HTR-8/SVneo (cell line): ENCODE results near the gene BIN1.

Source experiments
- DNase-seq: peaks from one replicate; pipeline ENCODE4 v3.0.0; 2011; ENCODE audit warnings: low spot score, mixed read lengths; ENCODE audit not compliant: insufficient read length
- FAIRE-seq: peaks from 2 replicates; lab custom pipeline; 2011; peaks lifted over from hg19 to GRCh38; lab: Jason Lieb, UNC

The BIN1 gene

DNA sequence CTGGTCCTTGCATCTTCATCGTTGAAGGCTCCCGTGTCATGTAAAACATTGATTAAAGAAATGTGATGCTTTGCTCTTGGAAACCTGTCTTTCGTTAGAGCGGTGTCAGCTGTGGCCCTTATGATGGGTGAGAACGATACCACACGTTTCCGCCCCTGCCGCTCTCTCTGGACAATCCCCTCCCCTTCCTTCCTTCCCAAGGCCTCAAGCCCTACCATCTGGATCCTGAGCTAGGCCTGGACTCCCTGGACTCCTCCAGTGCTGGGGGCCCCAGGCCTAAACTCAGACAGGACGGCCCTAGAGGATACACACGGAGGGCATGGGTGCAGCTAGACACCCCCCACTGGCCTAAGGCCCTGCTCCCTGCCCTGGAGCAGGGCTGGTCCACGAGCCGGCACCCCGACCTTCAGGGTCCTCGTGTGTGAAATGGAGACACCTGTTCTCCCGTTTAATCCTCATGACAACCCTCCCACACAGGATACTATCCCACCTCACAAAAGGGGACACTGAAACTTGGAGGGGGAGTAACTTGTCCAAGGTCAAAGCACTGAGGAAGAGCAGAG is 13.2 kb downstream of the BIN1 start:
- DNase-seq (no peak), FAIRE-seq (no peak)

GRCh38 chr2:127092901-127093516 is 13.9 kb downstream of the BIN1 start:
- FAIRE-seq (no peak), DNase-seq (no peak)

DNA sequence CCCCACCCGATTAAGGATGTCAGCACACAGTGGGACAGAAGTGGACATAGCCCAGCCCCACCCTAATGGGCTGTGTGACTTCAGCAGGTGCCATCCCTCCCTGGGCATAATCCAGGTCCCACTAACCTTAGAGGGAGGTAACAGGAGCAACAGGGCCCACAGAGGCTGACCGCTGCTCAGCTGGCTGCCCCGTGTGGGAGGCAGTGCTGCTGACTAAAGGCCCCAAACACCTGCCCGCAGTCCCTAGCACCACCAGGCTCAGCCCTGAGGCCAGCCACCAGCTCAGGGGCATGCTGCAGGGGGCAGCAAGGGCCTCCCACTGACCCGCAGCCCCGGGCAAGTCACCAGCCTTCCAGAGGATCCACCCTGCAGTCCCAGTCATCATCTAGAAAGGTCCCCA is 14.6 kb downstream of the BIN1 start:
- no peak for DNase-seq
- no peak for FAIRE-seq

- DNase-seq (no peak), FAIRE-seq (no peak)
These were observed 15.1 kb downstream of the BIN1 start for GRCh38 chr2:127091886-127092285.

GRCh38 chr2:127091148-127091547 is 15.8 kb downstream of the BIN1 start:
- no peak for FAIRE-seq

GRCh38 chr2:127090281-127091120 is 16.5 kb downstream of the BIN1 start:
- no peak for FAIRE-seq
- DNase-seq, result no peak

More at GRCh38 chr2:127091148-127091547, 15.8 kb downstream of the BIN1 start:
- DNase-seq, result no peak

GRCh38 chr2:127089478-127090235 is 17.3 kb downstream of the BIN1 start:
- DNase-seq (no peak), FAIRE-seq (no peak)

DNA sequence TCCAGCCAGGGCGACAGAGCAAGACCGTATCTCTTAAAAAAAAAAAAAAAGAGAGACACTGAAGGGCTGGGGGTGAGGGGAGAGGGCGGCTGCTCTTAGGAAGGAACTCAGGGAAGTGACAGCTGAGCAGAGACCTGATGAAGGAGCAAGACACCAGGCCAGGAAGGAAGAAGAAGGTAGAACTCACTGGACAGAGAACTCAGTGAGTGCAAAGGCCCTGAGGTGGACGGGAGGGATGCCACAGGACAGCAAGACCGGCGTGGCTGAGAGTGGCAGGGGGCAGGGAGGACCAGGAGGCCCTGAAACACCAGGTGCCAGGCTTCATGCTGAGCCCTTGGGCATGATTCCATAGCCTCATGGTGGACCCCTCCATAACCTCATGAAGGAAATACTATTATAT is 18.2 kb downstream of the BIN1 start:
- no peak for FAIRE-seq
- DNase-seq, result no peak

- FAIRE-seq (no peak), DNase-seq (no peak)
These were observed 19.0 kb downstream of the BIN1 start for GRCh38 chr2:127087791-127088495.

DNA sequence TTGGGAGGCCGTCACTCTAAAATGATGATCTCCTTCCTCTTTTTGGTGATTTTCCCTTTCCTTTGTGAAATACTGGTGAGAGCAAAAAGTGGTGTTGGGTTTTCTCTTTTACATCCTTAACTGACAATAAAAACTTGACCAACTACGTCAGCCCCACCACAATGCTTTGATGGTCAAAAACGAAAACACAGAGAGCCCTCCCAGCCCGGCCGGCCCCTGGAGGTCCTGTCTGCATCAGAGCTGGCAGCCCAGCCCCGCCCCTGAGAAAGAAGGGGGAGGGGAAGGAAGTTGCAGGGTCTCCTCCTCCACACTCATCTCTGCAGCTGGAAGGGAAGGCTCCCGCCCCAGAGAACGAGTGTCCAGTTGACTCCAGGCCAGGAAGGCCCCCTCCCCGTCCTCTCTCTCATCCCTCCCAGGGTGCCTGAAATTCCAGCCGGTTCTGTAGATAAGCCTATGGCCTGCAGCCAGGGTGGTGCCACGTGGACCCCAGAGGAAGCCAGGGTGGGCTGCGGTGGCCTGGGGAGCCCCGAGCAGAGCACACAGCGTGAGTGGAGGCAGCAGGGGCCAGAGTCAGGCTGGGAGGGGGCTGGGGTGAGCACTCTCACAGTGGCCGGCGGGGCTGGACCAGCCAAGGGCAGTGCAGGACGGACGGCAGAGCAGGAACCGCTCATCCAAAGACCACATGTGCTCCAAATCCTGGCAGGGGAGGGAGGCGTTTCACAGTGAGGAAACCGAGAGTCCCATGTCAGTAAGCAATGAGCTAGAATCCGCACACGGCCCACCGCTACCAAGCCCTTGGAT is 19.8 kb downstream of the BIN1 start:
- DNase-seq (peak; percentile 86), FAIRE-seq (peak; percentile 23)

- no peak for DNase-seq
- no peak for FAIRE-seq
These were observed 21.7 kb downstream of the BIN1 start for GRCh38 chr2:127085317-127085681.

- FAIRE-seq (no peak), DNase-seq (no peak)
These were observed 22.2 kb downstream of the BIN1 start for GRCh38 chr2:127084611-127085316.

DNA sequence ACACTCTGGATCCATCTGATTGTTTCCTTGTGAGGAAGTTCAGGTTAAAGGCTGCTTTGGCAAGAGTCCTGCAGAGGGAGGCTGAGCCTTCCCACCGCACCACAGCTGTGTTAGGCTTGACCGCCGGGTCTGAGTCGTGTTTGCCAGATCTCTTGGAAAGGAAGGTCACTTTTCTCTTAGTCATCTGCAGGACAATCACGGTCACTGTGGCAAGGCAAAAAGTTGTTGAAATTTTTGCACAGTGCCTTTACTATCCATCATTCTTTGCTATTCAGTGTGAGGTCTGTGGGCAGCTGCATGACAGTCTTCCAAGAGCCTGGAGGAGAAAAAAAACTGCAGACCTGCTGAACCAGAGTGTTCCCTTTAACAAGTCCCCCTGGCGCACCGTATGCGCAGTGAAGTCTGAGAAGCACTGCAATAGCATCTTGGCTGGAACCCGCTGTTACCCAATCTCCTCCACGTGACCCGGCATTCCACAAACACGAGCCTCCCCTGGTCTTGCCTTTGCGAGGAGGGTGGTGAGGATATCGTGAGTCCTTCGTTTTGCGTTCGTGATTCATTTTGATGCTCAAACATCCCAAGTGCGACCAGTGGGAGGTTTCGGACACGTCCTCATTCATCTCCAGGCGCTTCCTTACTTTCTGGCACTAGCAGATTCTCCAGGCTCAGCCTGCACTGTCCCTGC is 23.0 kb downstream of the BIN1 start:
- DNase-seq, result no peak
- no peak for FAIRE-seq

GRCh38 chr2:127082974-127083373 is 24.0 kb downstream of the BIN1 start:
- no peak for FAIRE-seq
- no peak for DNase-seq

DNA sequence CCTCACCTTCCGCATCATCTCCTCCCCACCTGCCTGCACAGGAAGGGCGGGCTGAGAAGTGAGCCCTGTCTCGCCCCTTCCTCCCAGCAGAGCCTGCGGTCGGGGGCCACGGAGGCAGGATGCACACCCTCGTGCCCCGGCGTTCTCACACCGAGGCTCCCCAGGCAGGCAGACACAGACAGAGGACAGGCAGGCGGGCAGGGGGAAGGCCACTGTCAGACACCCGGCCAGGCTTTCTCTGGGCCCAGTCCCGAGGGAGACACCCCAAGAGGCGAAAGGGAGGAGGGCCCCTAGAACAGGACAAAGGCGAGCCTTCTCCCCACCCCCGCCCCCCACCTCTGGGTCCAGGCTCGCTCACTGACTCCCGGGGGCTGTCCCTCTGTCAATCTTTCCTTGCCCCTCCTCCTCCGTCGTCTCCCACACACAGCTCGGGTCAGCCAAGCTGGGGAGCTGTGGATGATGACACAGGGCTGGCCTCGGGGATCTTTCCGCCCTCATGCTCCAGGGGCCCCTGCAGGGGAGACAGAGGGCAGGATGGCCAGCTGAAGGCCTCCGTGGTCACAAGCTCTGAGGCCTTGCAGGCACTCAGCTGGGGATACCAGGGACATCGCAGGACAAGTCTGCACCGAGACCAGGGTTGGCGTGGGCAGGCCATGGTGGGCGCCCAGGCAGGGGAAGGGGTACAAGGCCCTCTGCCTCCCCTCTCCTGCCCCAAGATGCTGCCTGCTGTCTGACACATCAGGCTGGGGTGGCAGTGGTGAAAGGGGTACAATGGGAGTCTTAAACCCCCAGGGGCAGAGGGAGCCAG is 24.9 kb downstream of the BIN1 start:
- DNase-seq (no peak), FAIRE-seq (peak; percentile 48)

DNA sequence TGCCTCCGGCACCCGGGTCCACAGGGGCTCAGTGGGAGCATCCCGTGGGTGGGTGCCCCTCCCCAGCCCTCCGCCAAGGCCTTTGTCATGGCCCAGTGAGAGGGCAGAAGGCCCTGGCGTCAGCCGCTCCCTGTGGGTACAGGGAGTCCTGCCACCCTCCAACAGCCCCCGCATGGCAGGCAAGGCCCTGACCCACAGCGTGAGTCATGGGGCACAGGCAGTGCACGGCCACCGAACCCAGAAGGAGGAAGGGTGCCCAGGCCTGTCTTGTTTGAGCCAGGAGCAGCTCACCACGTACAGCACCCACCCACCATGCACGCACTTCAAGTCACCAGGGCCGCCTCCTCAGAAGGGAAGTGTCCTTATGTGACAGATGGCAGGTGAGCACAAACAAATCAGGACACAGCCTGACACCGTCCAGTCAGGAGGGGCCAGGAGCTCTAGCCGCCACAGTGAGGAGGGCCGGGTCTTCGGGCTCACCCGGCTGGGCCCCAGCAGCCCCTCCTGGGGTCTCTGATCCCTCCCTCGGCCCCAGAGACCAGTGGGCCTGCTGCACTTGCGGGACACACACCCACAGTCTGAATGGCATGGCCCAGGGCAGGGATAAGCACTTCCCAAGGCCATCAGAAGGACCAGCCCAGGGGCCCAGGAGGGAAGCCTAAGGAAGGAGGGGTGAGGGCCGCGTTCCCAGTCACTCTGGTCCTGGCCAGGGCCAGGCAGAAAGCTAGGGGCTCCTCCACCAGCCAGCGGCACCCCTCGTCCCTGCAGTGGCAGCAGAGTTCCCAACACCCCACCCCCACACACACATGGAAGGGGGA is 25.8 kb downstream of the BIN1 start:
- FAIRE-seq (peak; percentile 76), DNase-seq (no peak)
